ENCODE data around the gene TMPRSS9.

DNA sequence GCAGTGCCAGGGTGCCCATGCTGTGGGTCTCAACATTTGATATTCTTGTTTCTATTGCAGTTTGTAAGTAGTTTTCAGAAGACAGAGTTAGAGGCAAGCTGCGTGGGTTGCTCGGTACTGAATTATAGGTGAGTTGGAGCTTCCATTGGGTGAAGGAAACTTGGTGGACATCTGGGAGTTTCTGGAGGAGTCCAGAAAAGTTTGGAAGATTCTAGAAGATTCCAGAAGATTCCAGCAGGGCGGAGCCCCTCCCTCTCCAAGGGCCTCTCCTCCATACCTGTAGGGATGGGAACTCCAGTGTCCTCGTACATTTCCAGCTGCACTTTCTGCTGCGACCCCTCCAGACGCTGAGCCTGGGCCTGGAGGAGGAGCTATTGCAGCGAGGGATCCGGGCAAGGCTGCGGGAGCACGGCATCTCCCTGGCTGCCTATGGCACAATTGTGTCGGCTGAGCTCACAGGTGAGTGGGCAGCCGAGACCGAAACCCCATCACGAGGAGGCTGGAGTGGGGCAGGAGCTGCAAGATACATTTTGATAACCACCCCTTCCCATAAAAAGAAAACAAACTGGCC lies 38.8 kb downstream of the TMPRSS9 start:
- TF ChIP-seq, protein P1, sequence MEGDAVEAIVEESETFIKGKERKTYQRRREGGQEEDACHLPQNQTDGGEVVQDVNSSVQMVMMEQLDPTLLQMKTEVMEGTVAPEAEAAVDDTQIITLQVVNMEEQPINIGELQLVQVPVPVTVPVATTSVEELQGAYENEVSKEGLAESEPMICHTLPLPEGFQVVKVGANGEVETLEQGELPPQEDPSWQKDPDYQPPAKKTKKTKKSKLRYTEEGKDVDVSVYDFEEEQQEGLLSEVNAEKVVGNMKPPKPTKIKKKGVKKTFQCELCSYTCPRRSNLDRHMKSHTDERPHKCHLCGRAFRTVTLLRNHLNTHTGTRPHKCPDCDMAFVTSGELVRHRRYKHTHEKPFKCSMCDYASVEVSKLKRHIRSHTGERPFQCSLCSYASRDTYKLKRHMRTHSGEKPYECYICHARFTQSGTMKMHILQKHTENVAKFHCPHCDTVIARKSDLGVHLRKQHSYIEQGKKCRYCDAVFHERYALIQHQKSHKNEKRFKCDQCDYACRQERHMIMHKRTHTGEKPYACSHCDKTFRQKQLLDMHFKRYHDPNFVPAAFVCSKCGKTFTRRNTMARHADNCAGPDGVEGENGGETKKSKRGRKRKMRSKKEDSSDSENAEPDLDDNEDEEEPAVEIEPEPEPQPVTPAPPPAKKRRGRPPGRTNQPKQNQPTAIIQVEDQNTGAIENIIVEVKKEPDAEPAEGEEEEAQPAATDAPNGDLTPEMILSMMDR (IDR thresholded peaks at IDR 0.05) = no peak
- TF ChIP-seq POLR2A (IDR thresholded peaks at IDR 0.05) = no peak
